ENCODE measurements around the gene SPIRE2.

Gene SPIRE2

GRCh38 chr16:89918453-89919347 lies 90.4 kb downstream of the SPIRE2 start, which contains the start of gene MC1R:
Gene MC1R, plus strand, starts transcription at chr16:89918862. Its CDS starts 397 bp downstream, at chr16:89919259.
- Histone ChIP-seq H3K9me3 (ENCODE audit: control insufficient read depth, low read length) (no peaks in the 10 kb centered on the region), H3K36me3 (ENCODE audit: control insufficient read depth, insufficient read depth, low read length) (no peaks in the 10 kb centered on the region), H3K4me2 (ENCODE audit: low read length) (peak within 1 kb of the TSS; percentile 40), H2AFZ (peak within 1 kb of the TSS; percentile 65), H3K9ac (no peak within 1 kb of the TSS), H3K4me3 (ENCODE audit: low read depth, low read length) (no peak within 1 kb of the TSS), H3K27ac (no peak within 1 kb of the TSS), H3K79me2 (no peaks in the 10 kb centered on the region), H3K4me1 (peaks cover 11% of the 10 kb centered on the region), H3K27me3 (ENCODE audit: control insufficient read depth, insufficient read depth, low read length) (peaks cover 2% of the 10 kb centered on the region)
- peak; percentile 43 for TF ChIP-seq CTCF (IDR thresholded peaks at IDR 0.05)

- Histone ChIP-seq H3K27me3 (ENCODE audit: control insufficient read depth, insufficient read depth, low read length) (peaks cover 7% of the 10 kb centered on the region), H3K4me2 (ENCODE audit: low read length) (no peak overlapping the region), H3K4me1 (peaks cover 15% of the 10 kb centered on the region), H2AFZ (no peak overlapping the region), H3K9ac (no peak overlapping the region), H3K27ac (no peak overlapping the region), H3K36me3 (ENCODE audit: control insufficient read depth, insufficient read depth, low read length) (no peaks in the 10 kb centered on the region), H3K9me3 (ENCODE audit: control insufficient read depth, low read length) (no peaks in the 10 kb centered on the region), H3K4me3 (ENCODE audit: low read depth, low read length) (no peak overlapping the region), H3K79me2 (no peaks in the 10 kb centered on the region)
- no peak for TF ChIP-seq CTCF (IDR thresholded peaks at IDR 0.05)
Measured at GRCh38 chr16:89919535-89920406, 91.5 kb downstream of the SPIRE2 start.

- Histone ChIP-seq H2AFZ (no peak overlapping the region), H3K4me3 (ENCODE audit: low read depth, low read length) (no peak overlapping the region), H3K27ac (no peak overlapping the region), H3K4me2 (ENCODE audit: low read length) (no peak overlapping the region), H3K4me1 (peaks cover 15% of the 10 kb centered on the region), H3K27me3 (ENCODE audit: control insufficient read depth, insufficient read depth, low read length) (peaks cover 7% of the 10 kb centered on the region), H3K36me3 (ENCODE audit: control insufficient read depth, insufficient read depth, low read length) (no peaks in the 10 kb centered on the region), H3K79me2 (no peaks in the 10 kb centered on the region), H3K9me3 (ENCODE audit: control insufficient read depth, low read length) (no peaks in the 10 kb centered on the region), H3K9ac (no peak overlapping the region)
- TF ChIP-seq CTCF (IDR thresholded peaks at IDR 0.05): no peak
Measured at GRCh38 chr16:89920723-89921122, 92.4 kb downstream of the SPIRE2 start.
